Measurements from ENCODE around the gene CYB561A3. TPM values are rescaled to one million over a fixed set of nuclear protein-coding genes. Genes with fewer than 3 reads are reported as not detected.

Gene CYB561A3, protein sequence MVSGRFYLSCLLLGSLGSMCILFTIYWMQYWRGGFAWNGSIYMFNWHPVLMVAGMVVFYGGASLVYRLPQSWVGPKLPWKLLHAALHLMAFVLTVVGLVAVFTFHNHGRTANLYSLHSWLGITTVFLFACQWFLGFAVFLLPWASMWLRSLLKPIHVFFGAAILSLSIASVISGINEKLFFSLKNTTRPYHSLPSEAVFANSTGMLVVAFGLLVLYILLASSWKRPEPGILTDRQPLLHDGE
- total RNA-seq (10 to 100 TPM; 10.3 to 20.6 (median 17.5) TPM), polyA plus RNA-seq (10 to 100 TPM in 2 of 3 donors, 1 to 10 TPM in 1; 7.7 to 25.1 (median 12.1) TPM)
- long read RNA-seq, donor 1, transcript CYB561A3-201 (7 exons, 3,061 nt), result major isoform, 42 of 55 reads
- long read RNA-seq, donor 1, partial matches to known transcripts, result 1 of 55 reads
- long read RNA-seq, donor 1, other reads (novel, unspliced or antisense), result 10 of 55 reads
- long read RNA-seq, donor 2, transcript CYB561A3-201 (7 exons, 3,061 nt), result major isoform, 81 of 119 reads
- long read RNA-seq, donor 2, partial matches to known transcripts, result 6 of 119 reads
- long read RNA-seq, donor 2, other reads (novel, unspliced or antisense), result 32 of 119 reads

- TF ChIP-seq CTCF (IDR thresholded peaks at IDR 0.05), result no peak
- intact Hi-C loops (cut with DNase I), result no loop called here
- Histone ChIP-seq H3K27ac (peak within 1 kb of the TSS; percentile 99), H3K4me1 (peaks cover 22% of the 10 kb centered on the region), H3K27me3 (ENCODE audit: insufficient read depth in 3 of 3, low read length in 2 of 3) (no peaks in the 10 kb centered on the region), H3K9me3 (no peaks in the 10 kb centered on the region), H3K36me3 (ENCODE audit: insufficient read depth in 1 of 2, low read depth in 1 of 2) (peaks cover 5 to 35% of the 10 kb centered on the region in 2 donors), H3K4me3 (peak within 1 kb of the TSS; percentile 83)
- 0% methylated on average over 49 to 63 of the region's 63 CpGs for WGBS, 3 donors
- ATAC-seq (peak; percentile 87 to 92 (median 90)), DNase-seq (peak; percentile 90 to 95)
Measured at GRCh38 chr11:61361741-61362541, at the start of gene CYB561A3, which contains the start of gene TMEM138. Gene CYB561A3, minus strand, starts transcription at chr11:61361882. Its CDS starts 5,169 bp downstream, at chr11:61356713. Gene TMEM138, plus strand, starts transcription at chr11:61362374. Its CDS starts 2,017 bp downstream, at chr11:61364391.

- Histone ChIP-seq H3K27ac (no peak overlapping the region), H3K9me3 (no peaks in the 10 kb centered on the region), H3K4me3 (no peak overlapping the region), H3K36me3 (ENCODE audit: insufficient read depth in 1 of 2, low read depth in 1 of 2) (peaks cover 27 to 100% of the 10 kb centered on the region in 2 donors), H3K4me1 (peaks cover 4% of the 10 kb centered on the region), H3K27me3 (ENCODE audit: insufficient read depth in 3 of 3, low read length in 2 of 3) (no peaks in the 10 kb centered on the region)
- no peak for ATAC-seq
- TF ChIP-seq CTCF (IDR thresholded peaks at IDR 0.05), result no peak
- intact Hi-C loops (cut with DNase I), result no loop called here
- no peak for DNase-seq
- WGBS, 3 donors, result 83 to 97% (median 92%) methylated on average over 5 of the region's 5 CpGs
Measured at GRCh38 chr11:61406991-61407728, 45.5 kb upstream of the CYB561A3 start.

GRCh38 chr11:61406067-61406466, 44.4 kb upstream of the CYB561A3 start:
- ATAC-seq, result peak in 3 of 4 donors; percentile 57 to 72 (median 64)
- Histone ChIP-seq H3K4me3 (no peak overlapping the region), H3K27ac (no peak overlapping the region), H3K4me1 (peaks cover 4% of the 10 kb centered on the region), H3K9me3 (no peaks in the 10 kb centered on the region), H3K27me3 (ENCODE audit: insufficient read depth in 3 of 3, low read length in 2 of 3) (no peaks in the 10 kb centered on the region), H3K36me3 (ENCODE audit: insufficient read depth in 1 of 2, low read depth in 1 of 2) (peaks cover 24 to 100% of the 10 kb centered on the region in 2 donors)
- WGBS, 3 donors, result 49 to 80% (median 65%) methylated on average over 2 of the region's 2 CpGs
- intact Hi-C loops (cut with DNase I), result no loop called here
- no peak for DNase-seq
- no peak for TF ChIP-seq CTCF (IDR thresholded peaks at IDR 0.05)

DNA sequence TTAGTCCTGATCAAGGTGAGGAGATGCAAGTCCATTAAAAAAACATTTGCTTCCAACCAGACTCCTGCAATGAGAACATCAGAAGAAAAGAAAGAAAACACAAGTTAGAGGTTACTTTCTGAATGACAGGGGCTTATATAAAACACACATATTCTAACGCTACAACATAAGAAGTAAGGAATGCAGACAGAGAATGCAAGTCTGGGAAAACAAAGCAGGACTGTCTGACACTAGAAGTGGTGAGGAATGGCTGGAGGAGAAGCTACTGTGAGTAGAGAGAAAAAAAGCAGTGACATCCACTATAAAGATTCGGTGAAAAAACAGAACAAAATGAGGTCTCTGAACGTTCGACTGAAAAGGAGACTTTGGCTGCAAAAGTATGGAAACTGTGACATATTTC, 43.0 kb upstream of the CYB561A3 start:
- no peaks in the 10 kb centered on the region for H3K27me3 ChIP-seq (ENCODE audit: insufficient read depth in 3 of 3, low read length in 2 of 3)
- DNase-seq (no peak), ATAC-seq (no peak)
- no peak overlapping the region for H3K4me3 ChIP-seq
- intact Hi-C loops (cut with DNase I), result no loop called here
- TF ChIP-seq CTCF (IDR thresholded peaks at IDR 0.05), result no peak
- peaks cover 4% of the 10 kb centered on the region for H3K4me1 ChIP-seq
- whole genome bisulfite sequencing, 3 donors, result 78 to 82% (median 79%) methylated on average over 4 of the region's 4 CpGs
- no peaks in the 10 kb centered on the region for H3K9me3 ChIP-seq
- peaks cover 24 to 98% of the 10 kb centered on the region in 2 donors for H3K36me3 ChIP-seq (ENCODE audit: insufficient read depth in 1 of 2, low read depth in 1 of 2)
- H3K27ac ChIP-seq, result no peak overlapping the region

Data from psoas muscle (tissue), 8 donors.